GM12878 (cell line): ENCODE data around the gene GOLGA6L22.
"Not testable (repeated sequence)": the region's sequence is repeated elsewhere in the genome, so short reads cannot be mapped to it uniquely, and the experiment has no call there.

Source experiments
- BRCA1 ChIP-seq: IDR thresholded peaks from 2 replicates; pipeline ENCODE4 v1.6.1; 2011; ENCODE audit warnings: low read depth, low read length, improper control_type of control experiment
- CBX5 ChIP-seq: sonication (generic); IDR thresholded peaks from 2 replicates; pipeline ENCODE4 v1.6.1; 2016; ENCODE audit warnings: low read depth, moderate library complexity, mild to moderate bottlenecking, inconsistent platforms
- CEBPB ChIP-seq, 2 experiments: fragments of 150-350 bp in 1 of 2; IDR thresholded peaks; 2 replicates each; pipeline ENCODE4 v1.6.1; 2012 to 2014; ENCODE audit warnings: low read depth in 2 of 2, low read length in 2 of 2, borderline replicate concordance in 1 of 2, inconsistent platforms in 1 of 2
- EP300 ChIP-seq, 2 experiments: fragments of 150-350 bp in 1 of 2; IDR thresholded peaks; 2 replicates each; pipeline ENCODE4 v1.6.1; 2011 to 2012; ENCODE audit warnings: low read depth in 2 of 2, low read length in 2 of 2, borderline replicate concordance in 1 of 2, improper control_type of control experiment in 1 of 2, inconsistent platforms in 1 of 2; ENCODE audit not compliant: control insufficient read depth in 1 of 2
- EZH2 ChIP-seq: IDR thresholded peaks from 2 replicates; pipeline ENCODE4 v1.6.1; 2012; ENCODE audit warnings: low read depth, mild to moderate bottlenecking, control low read depth, inconsistent platforms, low read length, borderline replicate concordance; ENCODE audit not compliant: control insufficient read depth
- IKZF1 ChIP-seq: fragments of 450-650 bp; conservative IDR thresholded peaks from 2 replicates; pipeline ENCODE4 v1.6.1; 2017; ENCODE audit warnings: antibody characterized with exemption, mild to moderate bottlenecking
- POLR2A ChIP-seq: IDR thresholded peaks from 2 replicates; pipeline ENCODE4 v1.6.1; 2011; ENCODE audit warnings: low read depth, mild to moderate bottlenecking, low read length
- POLR2AphosphoS5 ChIP-seq: IDR thresholded peaks from 2 replicates; pipeline ENCODE4 v1.6.1; 2011; ENCODE audit warnings: mild to moderate bottlenecking, low read length, inconsistent platforms
- TF ChIP-seq, protein P1 (sequence below): IDR thresholded peaks from 2 replicates; pipeline ENCODE4 v1.6.1; 2012; ENCODE audit warnings: low read depth, low read length, improper control_type of control experiment
- TF ChIP-seq, protein P2 (sequence below), 3 experiments: IDR thresholded peaks in 2 of 3; conservative IDR thresholded peaks in 1 of 3; 2 replicates each; pipeline ENCODE4 v1.5.1; 2011; ENCODE audit warnings: low read depth in 3 of 3, low read length in 3 of 3, mild to moderate bottlenecking in 3 of 3, control low read depth in 2 of 3, moderate library complexity in 2 of 3, inconsistent platforms in 1 of 3, mixed read lengths in 1 of 3; ENCODE audit not compliant: control insufficient read depth in 2 of 3, insufficient read depth in 1 of 3; ENCODE audit errors: extremely low read depth in 1 of 3
- TF ChIP-seq, protein P3 (sequence below): IDR thresholded peaks from 2 replicates; pipeline ENCODE4 v1.6.1; 2012; ENCODE audit warnings: mild to moderate bottlenecking, low read depth, low read length
- TF ChIP-seq, protein P4 (sequence below): IDR thresholded peaks from 2 replicates; pipeline ENCODE4 v1.6.1; 2012; ENCODE audit warnings: low read length, inconsistent platforms
- TF ChIP-seq, protein P5 (sequence below): fragments of 450-650 bp; IDR thresholded peaks from 2 replicates; pipeline ENCODE4 v1.6.1; 2017; ENCODE audit warnings: borderline replicate concordance

DNA sequence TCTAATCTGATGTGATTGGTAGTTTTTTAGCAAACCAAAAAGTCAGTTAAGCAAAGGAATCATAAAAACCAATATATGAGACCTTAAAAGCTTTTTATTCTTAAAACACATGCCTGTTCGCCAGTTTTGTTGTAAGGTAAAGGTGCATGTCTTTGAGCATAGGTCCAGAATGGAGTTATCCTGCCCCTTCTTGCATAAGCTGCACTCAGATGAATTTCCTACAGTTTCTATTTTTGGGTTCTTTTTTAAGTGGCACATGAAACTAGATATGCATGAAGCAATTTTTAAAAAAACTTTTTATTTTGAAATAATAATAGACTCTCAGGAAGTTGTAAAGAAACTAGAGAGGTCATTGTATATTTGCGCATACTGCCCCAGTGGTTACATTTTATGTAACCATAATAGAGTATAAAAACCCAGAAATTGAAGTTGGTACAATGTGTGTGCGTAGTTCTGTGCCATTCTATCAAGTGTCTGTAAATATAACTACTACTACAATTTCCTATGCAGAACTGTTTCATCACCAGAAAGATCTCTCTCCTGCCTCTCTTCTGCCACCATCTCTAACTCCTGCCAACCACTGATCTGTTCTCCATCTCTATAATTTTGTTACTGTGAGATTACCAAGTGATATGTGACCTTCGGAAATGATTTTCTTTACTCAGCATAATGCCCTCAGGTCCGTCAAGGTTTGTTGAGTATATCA is 39.7 kb downstream of the GOLGA6L22 start:
- TF ChIP-seq, protein P1, sequence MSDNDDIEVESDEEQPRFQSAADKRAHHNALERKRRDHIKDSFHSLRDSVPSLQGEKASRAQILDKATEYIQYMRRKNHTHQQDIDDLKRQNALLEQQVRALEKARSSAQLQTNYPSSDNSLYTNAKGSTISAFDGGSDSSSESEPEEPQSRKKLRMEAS: not testable (repeated sequence)
- TF ChIP-seq, protein P2, sequence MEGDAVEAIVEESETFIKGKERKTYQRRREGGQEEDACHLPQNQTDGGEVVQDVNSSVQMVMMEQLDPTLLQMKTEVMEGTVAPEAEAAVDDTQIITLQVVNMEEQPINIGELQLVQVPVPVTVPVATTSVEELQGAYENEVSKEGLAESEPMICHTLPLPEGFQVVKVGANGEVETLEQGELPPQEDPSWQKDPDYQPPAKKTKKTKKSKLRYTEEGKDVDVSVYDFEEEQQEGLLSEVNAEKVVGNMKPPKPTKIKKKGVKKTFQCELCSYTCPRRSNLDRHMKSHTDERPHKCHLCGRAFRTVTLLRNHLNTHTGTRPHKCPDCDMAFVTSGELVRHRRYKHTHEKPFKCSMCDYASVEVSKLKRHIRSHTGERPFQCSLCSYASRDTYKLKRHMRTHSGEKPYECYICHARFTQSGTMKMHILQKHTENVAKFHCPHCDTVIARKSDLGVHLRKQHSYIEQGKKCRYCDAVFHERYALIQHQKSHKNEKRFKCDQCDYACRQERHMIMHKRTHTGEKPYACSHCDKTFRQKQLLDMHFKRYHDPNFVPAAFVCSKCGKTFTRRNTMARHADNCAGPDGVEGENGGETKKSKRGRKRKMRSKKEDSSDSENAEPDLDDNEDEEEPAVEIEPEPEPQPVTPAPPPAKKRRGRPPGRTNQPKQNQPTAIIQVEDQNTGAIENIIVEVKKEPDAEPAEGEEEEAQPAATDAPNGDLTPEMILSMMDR (IDR thresholded peaks at IDR 0.05 in 2 of 3, conservative IDR thresholded peaks at IDR 0.05 in 1 of 3; ENCODE audit: control insufficient read depth in 2 of 3, extremely low read depth in 1 of 3, insufficient read depth in 1 of 3, low read depth in 3 of 3, low read length in 3 of 3): not testable (repeated sequence)
- TF ChIP-seq EP300 (IDR thresholded peaks at IDR 0.05; ENCODE audit: borderline replicate concordance in 1 of 2, control insufficient read depth in 1 of 2, low read depth in 2 of 2, low read length in 2 of 2); CBX5; IKZF1; CEBPB (IDR thresholded peaks at IDR 0.05; ENCODE audit: borderline replicate concordance in 1 of 2, low read depth in 2 of 2, low read length in 2 of 2); POLR2AphosphoS5; POLR2A; BRCA1; EZH2: not testable (repeated sequence)
- TF ChIP-seq, protein P3, sequence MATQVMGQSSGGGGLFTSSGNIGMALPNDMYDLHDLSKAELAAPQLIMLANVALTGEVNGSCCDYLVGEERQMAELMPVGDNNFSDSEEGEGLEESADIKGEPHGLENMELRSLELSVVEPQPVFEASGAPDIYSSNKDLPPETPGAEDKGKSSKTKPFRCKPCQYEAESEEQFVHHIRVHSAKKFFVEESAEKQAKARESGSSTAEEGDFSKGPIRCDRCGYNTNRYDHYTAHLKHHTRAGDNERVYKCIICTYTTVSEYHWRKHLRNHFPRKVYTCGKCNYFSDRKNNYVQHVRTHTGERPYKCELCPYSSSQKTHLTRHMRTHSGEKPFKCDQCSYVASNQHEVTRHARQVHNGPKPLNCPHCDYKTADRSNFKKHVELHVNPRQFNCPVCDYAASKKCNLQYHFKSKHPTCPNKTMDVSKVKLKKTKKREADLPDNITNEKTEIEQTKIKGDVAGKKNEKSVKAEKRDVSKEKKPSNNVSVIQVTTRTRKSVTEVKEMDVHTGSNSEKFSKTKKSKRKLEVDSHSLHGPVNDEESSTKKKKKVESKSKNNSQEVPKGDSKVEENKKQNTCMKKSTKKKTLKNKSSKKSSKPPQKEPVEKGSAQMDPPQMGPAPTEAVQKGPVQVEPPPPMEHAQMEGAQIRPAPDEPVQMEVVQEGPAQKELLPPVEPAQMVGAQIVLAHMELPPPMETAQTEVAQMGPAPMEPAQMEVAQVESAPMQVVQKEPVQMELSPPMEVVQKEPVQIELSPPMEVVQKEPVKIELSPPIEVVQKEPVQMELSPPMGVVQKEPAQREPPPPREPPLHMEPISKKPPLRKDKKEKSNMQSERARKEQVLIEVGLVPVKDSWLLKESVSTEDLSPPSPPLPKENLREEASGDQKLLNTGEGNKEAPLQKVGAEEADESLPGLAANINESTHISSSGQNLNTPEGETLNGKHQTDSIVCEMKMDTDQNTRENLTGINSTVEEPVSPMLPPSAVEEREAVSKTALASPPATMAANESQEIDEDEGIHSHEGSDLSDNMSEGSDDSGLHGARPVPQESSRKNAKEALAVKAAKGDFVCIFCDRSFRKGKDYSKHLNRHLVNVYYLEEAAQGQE: not testable (repeated sequence)
- TF ChIP-seq, protein P4, sequence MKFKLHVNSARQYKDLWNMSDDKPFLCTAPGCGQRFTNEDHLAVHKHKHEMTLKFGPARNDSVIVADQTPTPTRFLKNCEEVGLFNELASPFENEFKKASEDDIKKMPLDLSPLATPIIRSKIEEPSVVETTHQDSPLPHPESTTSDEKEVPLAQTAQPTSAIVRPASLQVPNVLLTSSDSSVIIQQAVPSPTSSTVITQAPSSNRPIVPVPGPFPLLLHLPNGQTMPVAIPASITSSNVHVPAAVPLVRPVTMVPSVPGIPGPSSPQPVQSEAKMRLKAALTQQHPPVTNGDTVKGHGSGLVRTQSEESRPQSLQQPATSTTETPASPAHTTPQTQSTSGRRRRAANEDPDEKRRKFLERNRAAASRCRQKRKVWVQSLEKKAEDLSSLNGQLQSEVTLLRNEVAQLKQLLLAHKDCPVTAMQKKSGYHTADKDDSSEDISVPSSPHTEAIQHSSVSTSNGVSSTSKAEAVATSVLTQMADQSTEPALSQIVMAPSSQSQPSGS: not testable (repeated sequence)
- TF ChIP-seq, protein P5, sequence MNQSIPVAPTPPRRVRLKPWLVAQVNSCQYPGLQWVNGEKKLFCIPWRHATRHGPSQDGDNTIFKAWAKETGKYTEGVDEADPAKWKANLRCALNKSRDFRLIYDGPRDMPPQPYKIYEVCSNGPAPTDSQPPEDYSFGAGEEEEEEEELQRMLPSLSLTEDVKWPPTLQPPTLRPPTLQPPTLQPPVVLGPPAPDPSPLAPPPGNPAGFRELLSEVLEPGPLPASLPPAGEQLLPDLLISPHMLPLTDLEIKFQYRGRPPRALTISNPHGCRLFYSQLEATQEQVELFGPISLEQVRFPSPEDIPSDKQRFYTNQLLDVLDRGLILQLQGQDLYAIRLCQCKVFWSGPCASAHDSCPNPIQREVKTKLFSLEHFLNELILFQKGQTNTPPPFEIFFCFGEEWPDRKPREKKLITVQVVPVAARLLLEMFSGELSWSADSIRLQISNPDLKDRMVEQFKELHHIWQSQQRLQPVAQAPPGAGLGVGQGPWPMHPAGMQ: not testable (repeated sequence)
